Measurements from ENCODE around the gene ZNF595.
"Not testable (repeated sequence)": the region's sequence is repeated elsewhere in the genome, so short reads cannot be mapped to it uniquely, and the experiment has no call there.

ZNF595 gene

DNA sequence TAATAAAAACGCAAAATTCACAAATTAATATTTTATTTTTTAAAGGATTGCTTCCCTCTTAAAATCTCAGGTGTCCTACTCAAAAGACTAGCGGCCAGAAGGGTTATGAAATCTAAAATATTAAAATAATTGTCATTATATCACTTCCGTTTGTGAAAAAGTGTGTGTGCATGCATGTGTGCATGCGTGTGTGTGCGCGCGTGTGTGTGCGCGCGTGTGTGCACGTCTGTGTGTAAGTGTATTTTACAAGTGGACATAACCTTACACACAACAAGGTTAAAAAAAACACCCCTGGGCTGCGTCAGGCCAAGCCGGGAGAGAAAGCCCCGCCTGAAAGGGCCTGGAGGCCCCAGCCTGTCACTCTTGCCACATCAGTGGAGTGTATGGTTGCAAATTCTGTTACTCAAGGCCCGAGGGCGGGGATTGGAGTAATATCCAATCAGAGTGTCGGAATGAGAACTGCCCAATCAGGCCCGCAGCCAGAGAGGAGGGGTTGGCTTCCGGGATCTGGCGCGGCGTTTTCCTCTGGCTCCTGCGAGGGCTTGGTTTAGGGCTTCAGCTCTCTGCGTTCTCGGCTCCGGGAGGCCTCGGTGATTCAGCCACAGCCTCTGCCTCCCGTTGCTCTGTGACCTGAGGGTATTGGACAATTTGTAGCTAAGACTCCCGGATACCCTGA is at the start of gene ZNF595:
ZNF595 (plus strand) TSS at position 518 of the 676 bp plus-strand sequence. CDS start 168 bp downstream, outside the sequence.
- DNase-seq (ENCODE audit: low read depth), result not testable (repeated sequence)

DNA sequence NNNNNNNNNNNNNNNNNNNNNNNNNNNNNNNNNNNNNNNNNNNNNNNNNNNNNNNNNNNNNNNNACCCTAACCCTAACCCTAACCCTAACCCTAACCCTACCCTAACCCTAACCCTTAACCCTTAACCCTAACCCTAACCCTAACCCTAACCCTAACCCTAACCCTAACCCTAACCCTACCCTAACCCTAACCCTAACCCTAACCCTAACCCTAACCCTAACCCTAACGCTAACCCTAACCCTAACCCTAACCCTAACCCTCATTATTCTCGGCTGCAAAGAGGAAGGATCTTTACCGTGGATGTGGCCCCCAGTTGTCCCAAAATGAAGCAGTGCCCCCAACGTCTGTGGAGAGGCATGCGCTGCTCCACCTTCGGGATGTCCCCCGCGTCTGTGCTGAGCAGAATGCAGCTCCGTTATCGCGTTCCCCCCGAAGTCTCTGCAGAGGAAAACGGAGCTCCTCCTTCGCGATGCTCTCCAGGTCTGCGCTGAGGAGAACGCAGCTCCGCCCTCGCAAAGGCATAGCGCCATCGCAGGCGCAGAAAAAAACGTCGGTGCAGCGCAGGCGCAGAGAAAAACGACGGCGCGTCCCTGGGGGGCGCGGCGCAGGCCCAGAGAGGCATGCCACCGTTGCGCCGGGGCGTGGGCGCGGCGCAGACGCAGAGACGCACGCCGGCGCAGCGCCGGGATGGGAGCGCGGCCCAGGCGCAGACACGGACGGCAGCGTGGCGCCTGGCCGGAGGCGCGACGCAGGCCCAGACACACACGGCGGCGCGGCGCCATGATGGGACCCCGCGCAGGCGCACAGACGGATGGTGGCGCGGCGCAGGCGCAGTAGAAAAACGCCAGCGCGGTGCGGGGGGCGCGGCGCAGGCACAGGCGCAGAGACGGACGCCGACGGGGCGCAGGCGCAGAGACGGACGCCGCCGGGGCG is 42.9 kb upstream of the ZNF595 start:
- DNase-seq (ENCODE audit: low read depth), result peak; percentile 0

DNA sequence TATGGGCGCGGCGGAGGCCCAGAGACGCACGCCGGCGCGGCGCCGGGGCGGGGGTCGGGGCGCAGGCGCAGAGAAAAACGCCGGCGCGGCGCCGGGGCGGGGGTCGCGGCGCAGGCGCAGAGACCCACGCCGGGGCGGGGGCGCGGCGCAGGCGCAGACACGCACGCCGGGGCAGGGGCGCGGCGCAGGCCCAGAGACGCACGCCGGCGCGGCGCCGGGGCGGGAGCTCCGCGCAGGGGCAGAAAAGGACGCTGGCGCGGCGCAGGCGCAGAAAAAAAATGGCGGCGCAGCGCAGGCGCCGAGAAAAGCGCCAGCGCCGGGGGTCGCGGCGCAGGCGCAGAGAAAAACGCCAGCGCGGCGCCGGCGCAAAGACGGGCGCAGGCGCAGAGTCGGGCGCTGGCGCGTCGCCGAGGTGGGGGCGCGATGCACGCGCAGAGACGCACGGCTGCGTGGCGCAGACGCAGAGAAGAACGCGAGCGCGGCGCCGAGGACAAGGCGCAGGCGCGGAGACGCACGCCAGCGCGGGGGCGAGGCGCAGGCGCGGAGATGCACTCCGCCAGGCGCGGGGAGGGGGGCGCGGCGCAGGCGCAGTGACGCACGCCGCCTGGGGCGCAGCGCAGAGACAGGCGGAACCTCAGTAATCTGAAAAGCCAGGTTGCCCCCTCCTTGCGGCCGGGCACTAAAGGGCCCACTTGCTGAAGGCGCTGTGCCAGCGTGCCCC is 41.9 kb upstream of the ZNF595 start:
- not testable (repeated sequence) for DNase-seq (ENCODE audit: low read depth)

DNA sequence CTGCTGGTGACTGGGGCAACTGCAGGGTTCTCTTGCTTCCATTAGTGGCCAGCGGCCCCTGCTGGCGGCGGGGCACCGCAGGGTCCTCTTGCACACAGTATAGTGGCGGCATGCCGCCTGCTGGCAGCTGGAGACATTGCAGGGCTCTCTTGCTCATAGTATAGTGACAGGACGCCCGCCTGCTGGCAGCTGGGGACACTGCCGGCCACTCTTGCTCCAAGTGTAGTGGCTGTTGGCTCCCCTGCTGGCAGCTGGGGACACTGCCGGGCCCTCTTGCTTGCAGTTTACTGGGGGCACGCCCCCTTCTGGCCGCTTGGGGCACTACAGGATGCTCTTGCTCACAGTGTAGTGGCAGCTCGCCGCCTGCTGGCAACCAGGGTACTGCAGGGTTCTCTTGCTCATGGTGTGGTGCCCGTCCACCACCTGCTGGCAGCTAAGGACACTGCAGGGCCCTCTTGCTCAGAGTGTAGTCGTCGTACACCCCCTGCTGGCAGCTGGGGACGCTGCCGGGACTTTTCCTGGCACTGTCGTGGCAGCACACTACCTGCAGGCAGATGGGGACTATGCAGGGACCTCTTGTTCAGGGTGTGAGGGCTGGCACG is 41.2 kb upstream of the ZNF595 start:
- not testable (repeated sequence) for DNase-seq (ENCODE audit: low read depth)

DNA sequence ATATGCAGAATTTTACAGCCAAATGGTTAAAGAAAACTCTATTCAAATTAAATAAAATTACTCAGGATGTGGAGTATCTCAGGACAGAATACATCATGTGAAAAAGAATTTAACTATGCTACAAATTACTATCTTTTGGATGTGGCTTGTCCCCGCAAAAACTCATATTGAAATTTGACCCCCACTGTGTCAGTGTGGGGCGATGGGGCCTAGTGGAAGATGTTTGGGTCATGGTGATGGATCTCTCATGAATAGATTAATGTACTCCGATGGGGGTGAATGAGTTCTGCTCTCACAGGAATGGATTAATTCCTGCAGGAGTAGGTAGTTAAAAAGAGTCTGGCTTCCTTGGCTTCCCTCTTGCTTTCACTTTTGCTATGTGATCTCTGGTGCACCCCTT is 35.0 kb upstream of the ZNF595 start:
- DNase-seq (ENCODE audit: low read depth), result not testable (repeated sequence)

DNA sequence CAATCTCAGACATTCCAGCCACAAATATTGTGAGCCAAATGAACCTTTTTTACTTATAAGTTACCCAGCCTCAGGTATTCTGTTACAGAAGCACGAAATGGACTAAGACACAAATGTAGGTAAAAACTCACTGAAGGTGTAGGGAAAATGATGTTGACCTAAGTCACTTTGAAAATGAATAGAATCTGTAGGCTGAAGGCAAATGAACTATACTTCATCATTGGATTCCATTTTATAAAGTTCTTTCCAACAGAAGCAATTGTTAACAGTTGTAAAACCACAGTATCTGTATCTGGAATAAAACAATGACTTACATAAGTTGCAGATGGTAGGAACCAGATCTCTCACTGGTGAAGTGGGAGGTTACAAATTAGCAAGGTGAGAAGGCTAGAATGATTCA is 34.5 kb upstream of the ZNF595 start:
- DNase-seq (ENCODE audit: low read depth), result peak; percentile 0

DNA sequence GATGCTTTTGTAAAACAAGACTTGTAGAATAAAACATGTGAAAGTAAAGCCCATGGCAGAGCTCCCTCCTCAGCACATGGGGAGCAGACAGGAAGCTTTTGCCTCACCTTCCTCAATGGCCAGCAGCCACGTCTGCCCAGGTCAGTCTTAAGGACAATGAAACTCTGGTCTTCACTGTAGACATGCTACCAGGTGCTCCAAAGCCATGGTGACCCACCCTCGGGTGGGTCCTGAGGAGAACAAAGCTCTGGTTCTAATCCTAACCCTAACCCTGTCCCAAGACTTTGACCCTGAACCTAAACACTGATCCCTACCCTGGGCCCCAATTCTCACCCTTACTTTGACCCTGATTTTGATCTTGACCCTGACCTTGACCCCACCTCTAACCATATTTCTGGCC is 30.2 kb upstream of the ZNF595 start:
- DNase-seq (ENCODE audit: low read depth), result not testable (repeated sequence)

DNA sequence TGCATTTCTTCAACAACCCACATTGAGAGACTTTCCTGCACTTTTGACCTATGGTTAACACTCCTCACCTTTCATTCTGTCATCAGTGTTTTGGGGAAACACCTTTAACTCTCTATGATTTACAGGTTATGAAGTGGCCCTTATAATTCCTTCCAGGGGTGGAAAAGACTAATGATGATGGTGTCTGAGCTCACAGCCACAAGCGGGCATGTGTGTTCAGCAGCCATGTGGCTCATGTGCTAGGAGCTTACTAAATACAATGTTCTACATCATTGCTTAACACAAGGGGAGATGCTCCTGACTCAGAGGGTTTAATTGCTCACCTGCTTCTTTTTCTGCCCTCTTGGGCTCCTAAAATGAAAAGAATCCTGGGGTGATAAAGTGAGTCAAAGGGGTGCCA is 28.8 kb upstream of the ZNF595 start:
- DNase-seq (ENCODE audit: low read depth), result not testable (repeated sequence)

DNA sequence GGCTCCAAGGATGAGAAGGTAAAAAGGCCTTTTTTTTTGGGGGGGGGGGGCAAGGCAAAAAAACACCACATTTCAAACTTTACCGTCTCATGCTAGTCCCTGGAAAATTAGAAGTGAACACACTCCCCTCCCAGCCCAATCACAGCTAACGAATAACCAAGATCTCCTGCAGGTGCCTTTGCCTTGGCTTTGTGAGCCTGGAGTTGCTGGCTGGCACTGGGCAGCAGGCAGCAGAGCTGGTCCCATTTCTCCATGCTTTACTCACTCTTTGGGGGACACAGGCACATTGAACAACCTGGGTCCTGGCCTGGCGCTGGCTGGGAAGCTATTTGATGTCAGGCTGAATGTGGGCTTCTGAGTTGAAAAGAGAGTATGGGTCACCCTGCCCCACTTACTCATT is 25.6 kb upstream of the ZNF595 start:
- DNase-seq (ENCODE audit: low read depth), result peak; percentile 0

DNA sequence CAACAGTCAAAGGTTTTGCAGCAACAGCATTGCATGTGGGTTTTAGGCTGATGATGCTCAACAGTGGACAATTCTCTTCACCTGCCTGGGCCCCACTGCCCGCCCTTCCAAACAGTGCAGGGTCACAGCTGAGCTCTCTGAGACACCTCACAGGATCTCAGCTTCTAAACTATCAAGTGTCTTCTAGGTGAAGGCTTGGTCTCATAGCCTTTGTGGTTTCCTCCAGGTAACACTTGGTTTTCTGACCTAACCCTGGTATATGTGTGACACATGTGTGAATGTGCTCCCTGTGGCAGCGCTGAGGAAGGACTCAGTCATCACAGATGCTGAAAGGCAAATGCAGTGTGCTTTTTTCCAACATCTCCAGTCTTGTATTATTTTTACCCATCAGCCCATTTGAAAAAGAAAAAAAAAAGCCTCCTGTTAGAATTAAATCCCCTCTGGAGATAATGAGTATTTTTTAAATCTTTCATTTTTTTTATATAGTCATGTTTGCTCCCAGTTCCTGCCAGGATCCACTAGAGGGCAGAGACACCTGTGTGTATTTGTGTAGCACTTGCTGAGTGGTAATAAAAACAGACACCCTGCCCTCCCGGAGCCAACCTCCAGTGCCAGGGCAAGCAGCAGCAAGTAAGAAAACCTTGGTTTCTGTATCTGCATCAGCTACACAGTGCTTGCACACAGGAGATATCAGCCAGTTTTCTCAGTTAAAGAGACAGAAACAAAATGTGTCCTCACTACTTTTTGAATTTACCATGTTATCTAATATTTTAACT is 24.2 kb upstream of the ZNF595 start:
- not testable (repeated sequence) for DNase-seq (ENCODE audit: low read depth)

DNA sequence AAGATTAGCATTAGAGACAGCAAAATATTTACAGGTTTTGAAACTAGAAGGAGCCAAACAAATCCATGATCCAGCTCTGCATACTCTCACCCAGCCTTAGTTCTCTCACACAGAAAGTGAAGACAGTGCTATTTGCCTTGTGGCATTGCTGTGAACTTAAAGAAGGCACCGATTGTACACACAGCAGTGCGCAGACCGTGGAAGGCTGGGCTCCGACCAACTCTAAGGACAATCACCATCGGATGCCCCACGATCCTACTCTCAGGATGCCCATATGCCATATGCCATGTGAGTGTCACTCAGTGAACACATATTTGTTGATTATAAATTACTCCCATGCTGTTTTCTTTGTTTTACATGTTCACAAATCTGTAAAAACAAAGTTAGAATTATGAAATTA is 19.8 kb upstream of the ZNF595 start:
- DNase-seq (ENCODE audit: low read depth), result not testable (repeated sequence)

DNA sequence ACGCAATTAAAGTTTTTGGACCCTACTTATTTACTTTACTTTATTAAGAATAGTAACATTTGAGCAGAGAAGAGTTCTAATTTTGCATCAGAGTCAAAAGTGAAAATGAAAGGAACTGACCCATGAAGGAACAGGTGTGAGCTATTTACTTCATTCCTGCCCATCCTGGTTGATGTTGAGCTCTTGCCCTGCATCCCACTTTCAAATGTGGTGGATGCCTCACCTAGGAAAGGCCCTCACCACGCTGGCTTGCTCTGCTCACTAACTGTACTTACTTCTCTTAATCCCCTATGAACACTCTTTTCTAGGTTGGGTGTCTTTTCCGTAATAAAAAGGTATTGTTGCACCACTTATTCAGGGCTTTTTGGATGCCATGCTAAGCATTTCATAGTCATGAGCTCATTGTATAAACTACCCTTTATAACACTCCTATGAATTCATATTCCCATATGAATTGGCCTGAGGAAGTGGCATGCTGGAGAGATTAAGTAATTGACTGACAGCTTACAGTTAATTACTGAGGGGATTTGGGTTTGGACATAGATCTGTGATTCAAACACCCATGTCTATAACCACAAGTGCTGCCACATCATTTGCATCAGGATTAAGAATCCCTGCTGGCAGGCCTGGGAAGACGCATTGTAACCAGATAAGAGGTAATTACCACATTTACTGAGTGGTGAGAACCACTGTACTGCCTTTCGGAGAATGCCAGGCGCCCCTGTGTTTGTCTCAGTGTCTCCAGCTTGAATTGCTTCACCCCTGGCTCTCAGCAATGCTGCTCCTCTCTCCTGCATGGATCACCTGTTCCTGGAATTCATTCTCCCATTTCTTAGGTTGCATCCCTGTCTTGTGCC is 16.3 kb upstream of the ZNF595 start:
- not testable (repeated sequence) for DNase-seq (ENCODE audit: low read depth)

DNA sequence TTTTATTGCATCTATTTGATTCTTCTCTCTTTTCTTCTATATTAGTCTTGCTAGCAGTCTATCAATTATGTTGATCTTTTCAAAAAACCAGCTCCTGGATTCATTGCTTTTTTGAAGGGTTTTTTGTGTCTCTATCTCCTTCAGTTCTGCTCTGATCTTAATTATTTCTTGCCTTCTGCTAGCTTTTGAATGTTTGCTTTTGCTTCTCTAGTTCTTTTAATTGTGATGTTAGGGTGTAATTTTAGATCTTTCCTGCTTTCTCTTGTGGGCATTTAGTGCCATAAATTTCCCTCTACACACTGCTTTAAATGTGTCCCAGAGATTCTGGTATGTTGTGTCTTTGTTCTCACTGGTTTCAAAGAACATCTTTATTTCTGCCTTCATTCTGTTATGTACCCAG is 14.9 kb upstream of the ZNF595 start:
- not testable (repeated sequence) for DNase-seq (ENCODE audit: low read depth)

DNA sequence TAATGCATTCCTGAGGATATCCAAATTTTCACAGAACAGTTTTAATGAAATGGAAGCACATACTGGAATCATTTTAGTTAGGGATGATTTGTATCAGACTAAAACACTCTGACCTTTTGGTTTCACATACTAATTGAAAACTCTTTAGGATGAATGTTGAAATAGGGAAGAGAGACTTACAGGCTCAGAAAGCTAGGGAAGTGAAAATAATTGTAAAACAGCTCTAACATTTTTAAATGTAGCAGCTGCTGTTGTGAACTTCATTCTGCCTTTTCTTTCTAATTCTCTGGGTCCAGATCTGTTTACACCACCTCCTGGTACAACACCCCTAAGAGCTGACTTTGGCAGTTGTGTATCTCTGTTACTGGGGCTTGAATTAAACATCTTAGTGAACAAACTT is 9.7 kb upstream of the ZNF595 start:
- DNase-seq (ENCODE audit: low read depth), result not testable (repeated sequence)

DNA sequence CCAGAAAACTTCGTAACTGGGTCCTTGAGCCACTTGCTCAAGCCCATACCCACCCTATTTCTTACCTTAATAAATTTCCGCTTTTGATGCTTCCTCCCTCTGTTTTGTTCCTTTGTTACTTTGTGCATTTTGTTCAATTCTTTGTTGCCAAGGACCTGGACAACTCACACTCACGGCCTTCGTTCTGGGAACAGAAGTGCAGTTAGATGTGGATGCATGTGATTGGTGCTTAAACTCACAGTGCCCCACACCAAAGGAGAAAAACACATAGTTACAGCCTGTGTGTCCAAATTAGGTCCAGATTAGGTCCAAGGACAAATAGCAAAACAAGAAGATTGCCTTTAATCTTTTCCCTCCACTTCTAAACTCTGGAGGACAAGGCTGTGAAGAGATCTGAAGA is 1.9 kb upstream of the ZNF595 start:
- DNase-seq (ENCODE audit: low read depth), result not testable (repeated sequence)

DNA sequence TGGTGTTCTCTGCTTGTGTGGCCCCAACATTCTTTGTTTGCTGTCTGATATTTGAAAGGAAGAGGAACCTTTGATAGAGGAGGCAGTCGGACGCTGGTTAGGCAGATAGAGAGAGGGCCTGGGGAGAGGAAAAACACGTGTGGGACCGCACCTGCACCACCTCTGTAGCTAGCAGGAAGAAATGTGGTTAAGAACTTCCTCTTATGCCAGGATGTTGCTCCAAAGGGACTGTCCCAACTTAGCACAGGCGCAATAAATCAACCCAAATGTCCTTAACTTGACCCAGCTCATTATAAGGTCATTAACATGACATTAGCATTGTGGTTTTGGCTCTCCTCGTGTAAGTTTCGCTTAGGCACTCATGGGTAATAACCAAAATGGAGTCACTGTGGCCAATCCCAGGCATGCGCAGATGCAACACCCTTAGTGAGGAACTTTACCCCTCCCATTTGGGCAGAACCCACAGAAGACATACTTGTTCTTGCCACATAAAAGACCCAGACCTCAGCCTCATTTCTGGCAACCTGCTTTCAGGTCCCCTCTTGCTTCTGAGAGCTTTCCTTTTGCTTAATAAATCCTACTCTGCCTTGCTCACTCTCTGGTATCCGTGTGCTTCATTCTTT is 1.4 kb upstream of the ZNF595 start:
- DNase-seq (ENCODE audit: low read depth), result not testable (repeated sequence)

DNA sequence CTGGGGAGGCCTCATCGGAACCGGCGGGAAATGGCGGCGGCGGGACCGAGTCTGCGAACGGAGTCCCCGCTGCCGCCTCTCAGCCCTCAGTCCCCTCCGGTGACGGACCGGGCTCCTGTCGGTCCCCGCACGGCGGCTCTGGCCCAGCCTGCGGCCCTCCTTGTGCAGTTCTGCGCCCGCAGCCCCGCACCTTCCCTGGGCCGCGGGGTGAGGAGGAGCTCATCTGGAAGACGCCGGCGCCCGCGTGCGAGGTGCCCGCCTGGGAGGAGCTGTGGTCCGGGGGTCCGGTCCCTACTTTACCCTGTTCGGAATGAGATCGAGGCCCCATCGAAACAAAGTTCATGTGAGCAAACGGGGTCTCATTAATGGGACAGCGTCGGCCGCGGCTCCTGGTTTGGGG is 400 bp downstream of the ZNF595 start:
- DNase-seq (ENCODE audit: low read depth), result not testable (repeated sequence)

DNA sequence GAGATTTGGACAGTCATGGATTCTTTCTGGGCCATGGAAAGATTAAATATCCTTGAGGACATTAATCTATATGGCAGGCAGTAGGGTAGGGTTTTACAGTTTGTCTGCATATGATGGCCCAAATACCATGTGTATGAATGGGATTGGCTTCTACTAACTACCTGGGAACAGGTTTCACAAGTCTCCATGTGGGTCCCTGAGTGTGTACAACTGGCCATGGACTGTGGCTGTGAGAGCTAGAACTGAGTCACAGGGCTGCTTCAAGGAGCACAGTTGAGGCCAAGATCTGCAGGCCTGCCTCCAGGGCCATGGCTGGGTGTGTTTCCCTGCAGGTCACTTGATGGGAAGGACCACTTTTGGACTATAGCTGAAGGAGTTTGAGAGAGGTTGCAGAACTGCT is 11.6 kb downstream of the ZNF595 start:
- not testable (repeated sequence) for DNase-seq (ENCODE audit: low read depth)

DNA sequence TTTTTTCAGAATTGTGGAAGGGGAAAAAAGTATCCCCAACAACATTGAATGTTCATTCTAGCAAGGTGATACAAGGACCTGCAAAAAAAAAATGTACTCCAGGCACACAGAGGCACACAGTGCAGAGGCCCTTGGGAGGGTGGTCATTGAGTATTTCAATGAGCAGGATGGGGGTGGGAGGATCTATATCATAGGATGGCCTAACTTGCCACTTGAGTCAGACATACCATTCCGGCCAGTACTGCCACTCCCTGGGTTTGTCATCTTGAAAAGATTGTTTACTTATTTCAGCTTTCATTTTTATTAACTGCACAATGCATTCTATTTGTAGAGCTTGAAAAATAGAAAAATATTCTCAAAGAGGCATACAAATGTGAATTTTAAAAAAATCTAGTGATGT is 18.7 kb downstream of the ZNF595 start:
- DNase-seq (ENCODE audit: low read depth), result no peak

DNA sequence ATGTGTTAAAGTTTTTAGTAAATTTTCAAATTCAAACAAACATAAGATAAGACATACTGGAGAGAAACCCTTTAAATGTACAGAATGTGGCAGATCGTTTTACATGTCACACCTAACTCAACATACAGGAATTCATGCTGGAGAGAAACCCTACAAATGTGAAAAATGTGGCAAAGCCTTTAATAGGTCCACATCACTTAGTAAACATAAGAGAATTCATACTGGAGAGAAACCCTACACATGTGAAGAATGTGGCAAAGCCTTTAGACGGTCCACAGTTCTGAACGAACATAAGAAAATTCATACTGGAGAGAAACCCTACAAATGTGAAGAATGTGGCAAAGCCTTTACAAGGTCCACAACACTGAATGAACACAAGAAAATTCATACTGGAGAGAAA is 32.8 kb downstream of the ZNF595 start:
- DNase-seq (ENCODE audit: low read depth), result no peak

Measured in fibroblast of gingiva (primary cell).